Prostate gland (tissue), 2 donors: Measurements from ENCODE around the gene SMAD1.

Experiments
- CTCF ChIP-seq, 4 experiments: fragments of 200-600 bp in 2 of 4; fragments of 450-650 bp in 2 of 4; sonication (generic) in 2 of 4; IDR thresholded peaks; 1 replicate in 3 of 4; 2 replicates in 1 of 4; pipeline ENCODE4 v1.5.1; 2016 to 2019; ENCODE audit warnings: antibody characterized with exemption in 4 of 4, mild to moderate bottlenecking in 2 of 4, moderate library complexity in 2 of 4
- POLR2A ChIP-seq: fragments of 450-650 bp; IDR thresholded peaks from one replicate; pipeline ENCODE4 v1.6.1; 2016; ENCODE audit warnings: antibody characterized with exemption, mild to moderate bottlenecking
- POLR2AphosphoS5 ChIP-seq: sonication (generic); formaldehyde crosslinking; IDR thresholded peaks from one replicate; pipeline ENCODE4 v1.6.1; 2017; ENCODE audit warnings: antibody characterized with exemption

GRCh38 chr4:145488310-145488709, 6.7 kb downstream of the SMAD1 start:
- no peak for TF ChIP-seq CTCF (IDR thresholded peaks at IDR 0.05)
- TF ChIP-seq POLR2AphosphoS5 = no peak
- TF ChIP-seq POLR2A = no peak
